A549 (cell line): ENCODE measurements around the gene HOXB3. TPM values are rescaled to one million over a fixed set of nuclear protein-coding genes. Genes with fewer than 3 reads are reported as not detected.

Experiments
- ATAC-seq, 2 experiments: fragments of 200-7000 bp in 1 of 2; fragments of >200 bp in 1 of 2; cut with Nextera tagmentation in 1 of 2; cut with Tn5 transposase in 1 of 2; 3 replicates each; pipeline versions ENCODE4 v1.8.0 to v1.9.1; 2018 to 2020; ENCODE audit warnings: mild to moderate bottlenecking in 1 of 2, moderate library complexity in 1 of 2
- CTCF ChIA-PET: fragments of 300-600 bp; sonication (Branson Sonifier 250); formaldehyde crosslinking; extraction: SDS; loops from one replicate; lab custom pipeline; 2021; ENCODE audit warnings: antibody characterized with exemption, inconsistent platforms; lab: Yijun Ruan, JAX
- POLR2A ChIA-PET: fragments of 350-600 bp; formaldehyde crosslinking; extraction: SDS; loops from one replicate; lab custom pipeline; 2021; ENCODE audit warnings: antibody characterized with exemption, inconsistent platforms; lab: Yijun Ruan, JAX
- DNase-seq, 2 experiments: peaks; one replicate each; pipeline versions ENCODE4 v3.0.0 to v3.0.0-alpha.2; 2011 to 2016; ENCODE audit warnings: low read depth in 1 of 2, low spot score in 1 of 2
- FAIRE-seq: peaks from 2 replicates; lab custom pipeline; 2011; peaks lifted over from hg19 to GRCh38; lab: Jason Lieb, UNC
- H3K27ac ChIP-seq, 2 experiments: fragments of >200 bp; sonication (Bioruptor Twin); formaldehyde crosslinking; 3 replicates each; pipeline ENCODE4 v1.5.1; 2016 to 2017
- H3K4me1 ChIP-seq: fragments of >200 bp; sonication (Bioruptor Twin); formaldehyde crosslinking; 3 replicates; pipeline ENCODE4 v1.6.1; 2016
- H3K4me2 ChIP-seq: fragments of >200 bp; sonication (Bioruptor Twin); formaldehyde crosslinking; 3 replicates; pipeline ENCODE4 v1.6.1; 2016
- H3K4me3 ChIP-seq: fragments of >200 bp; sonication (Bioruptor Twin); formaldehyde crosslinking; 3 replicates; pipeline ENCODE4 v1.5.1; 2016
- H3K9me3 ChIP-seq: fragments of >200 bp; sonication (Bioruptor Twin); formaldehyde crosslinking; 3 replicates; pipeline ENCODE4 v1.6.1; 2016
- CBX8 ChIP-seq: fragments of 200-600 bp; sonication (generic); IDR thresholded peaks from 2 replicates; pipeline ENCODE4 v1.6.1; 2016
- CHD4 ChIP-seq: fragments of 200-600 bp; sonication (generic); IDR thresholded peaks from 2 replicates; pipeline ENCODE4 v1.6.1; 2016; ENCODE audit warnings: antibody characterized with exemption, mild to moderate bottlenecking, borderline replicate concordance
- JUNB ChIP-seq: fragments of >200 bp; sonication (Bioruptor Twin); formaldehyde crosslinking; IDR thresholded peaks from 2 replicates; pipeline ENCODE4 v1.6.1; 2016
- KDM1A ChIP-seq: fragments of 200-600 bp; sonication (generic); IDR thresholded peaks from 2 replicates; pipeline ENCODE4 v1.6.1; 2016; ENCODE audit warnings: low read depth, mild to moderate bottlenecking
- KDM5A ChIP-seq: fragments of 200-600 bp; sonication (generic); IDR thresholded peaks from 2 replicates; pipeline ENCODE4 v1.6.1; 2016; ENCODE audit warnings: antibody characterized with exemption, mild to moderate bottlenecking
- MYC ChIP-seq: IDR thresholded peaks from 2 replicates; pipeline ENCODE4 v1.6.1; 2012; ENCODE audit warnings: mild to moderate bottlenecking, inconsistent platforms, low read length, improper control_type of control experiment, borderline replicate concordance
- NFE2L2 ChIP-seq: fragments of 150-350 bp; conservative IDR thresholded peaks from 2 replicates; pipeline ENCODE4 v1.6.1; 2014; ENCODE audit warnings: low read length
- NPAS2 ChIP-seq: fragments of 250-450 bp; sonication (Bioruptor Pico); IDR thresholded peaks from 2 replicates; pipeline ENCODE4 v1.8.0; 2022; ENCODE audit warnings: mild to moderate bottlenecking, moderate library complexity, borderline replicate concordance
- NR3C1 ChIP-seq: fragments of >200 bp; sonication (Bioruptor Twin); formaldehyde crosslinking; IDR thresholded peaks from 3 replicates; pipeline ENCODE4 v1.6.1; 2017
- PHF8 ChIP-seq: fragments of 200-600 bp; sonication (generic); IDR thresholded peaks from 2 replicates; pipeline ENCODE4 v1.6.1; 2016; ENCODE audit warnings: low read depth, mild to moderate bottlenecking, antibody characterized with exemption, moderate library complexity, borderline replicate concordance
- POLR2AphosphoS2 ChIP-seq: conservative IDR thresholded peaks from 2 replicates; pipeline ENCODE4 v1.6.1; 2012; ENCODE audit warnings: low read length, improper control_type of control experiment, inconsistent platforms
- RAD21 ChIP-seq, 2 experiments: fragments of >200 bp in 1 of 2; sonication (Bioruptor Twin) in 1 of 2; formaldehyde crosslinking in 1 of 2; IDR thresholded peaks in 1 of 2; conservative IDR thresholded peaks in 1 of 2; 2 replicates in 1 of 2; 3 replicates in 1 of 2; pipeline ENCODE4 v1.6.1; 2012 to 2018; ENCODE audit warnings: inconsistent platforms in 1 of 2
- RFX5 ChIP-seq: fragments of 450-650 bp; IDR thresholded peaks from 2 replicates; pipeline ENCODE4 v1.7.1; 2014; ENCODE audit warnings: antibody characterized with exemption, mild to moderate bottlenecking, moderate library complexity
- SMC3 ChIP-seq: fragments of >200 bp; sonication (Bioruptor Twin); formaldehyde crosslinking; IDR thresholded peaks from 3 replicates; pipeline ENCODE4 v1.6.1; 2018; ENCODE audit warnings: inconsistent platforms
- SREBF2 ChIP-seq: fragments of 450-650 bp; IDR thresholded peaks from 2 replicates; pipeline ENCODE4 v1.6.1; 2014; ENCODE audit warnings: mild to moderate bottlenecking, moderate library complexity
- TFCP2L1 ChIP-seq: fragments of 250-450 bp; sonication (Bioruptor Pico); IDR thresholded peaks from 2 replicates; pipeline ENCODE4 v1.5.0; 2021; ENCODE audit warnings: mild to moderate bottlenecking
- WGBS: methylation state at CpG from one replicate; pipeline ENCODE4 v1.1.6; 2017; ENCODE audit errors: missing lambda C conversion rate; 5-methylcytosine and 5-hydroxymethylcytosine counted together
- polyA plus RNA-seq, 4 experiments: library from polyadenylated mRNA; depleted of rRNA in 3 of 4; stranded (reverse); fragments of >200 nt; fragmentation: RNase III in 1 of 4; extraction: RNeasy Plus Mini Kit Qiagen cat#74134 plus additional on column Dnase treatment in 1 of 4; gene quantifications; 2 replicates in 3 of 4; 3 replicates in 1 of 4; pipeline ENCODE4 v1.2.3, GENCODE V29; 2011 to 2017
- TF ChIP-seq, protein P1 (sequence below): IDR thresholded peaks from 2 replicates; pipeline ENCODE4 v1.6.1; 2012; ENCODE audit warnings: low read depth, borderline replicate concordance
- TF ChIP-seq, protein P2 (sequence below): fragments of 150-350 bp; IDR thresholded peaks from 2 replicates; pipeline ENCODE4 v1.6.1; 2014; ENCODE audit warnings: low read depth, mild to moderate bottlenecking, low read length
- TF ChIP-seq, protein P3 (sequence below): IDR thresholded peaks from 2 replicates; pipeline ENCODE4 v1.6.1; 2012
- TF ChIP-seq, protein P4 (sequence below): IDR thresholded peaks from 2 replicates; pipeline ENCODE4 v1.6.1; 2012

HOXB3 gene
- polyA plus RNA-seq, 2 of the 4 experiments (the other 2 are of a cell fraction), result 8.6 to 17.0 TPM

DNA sequence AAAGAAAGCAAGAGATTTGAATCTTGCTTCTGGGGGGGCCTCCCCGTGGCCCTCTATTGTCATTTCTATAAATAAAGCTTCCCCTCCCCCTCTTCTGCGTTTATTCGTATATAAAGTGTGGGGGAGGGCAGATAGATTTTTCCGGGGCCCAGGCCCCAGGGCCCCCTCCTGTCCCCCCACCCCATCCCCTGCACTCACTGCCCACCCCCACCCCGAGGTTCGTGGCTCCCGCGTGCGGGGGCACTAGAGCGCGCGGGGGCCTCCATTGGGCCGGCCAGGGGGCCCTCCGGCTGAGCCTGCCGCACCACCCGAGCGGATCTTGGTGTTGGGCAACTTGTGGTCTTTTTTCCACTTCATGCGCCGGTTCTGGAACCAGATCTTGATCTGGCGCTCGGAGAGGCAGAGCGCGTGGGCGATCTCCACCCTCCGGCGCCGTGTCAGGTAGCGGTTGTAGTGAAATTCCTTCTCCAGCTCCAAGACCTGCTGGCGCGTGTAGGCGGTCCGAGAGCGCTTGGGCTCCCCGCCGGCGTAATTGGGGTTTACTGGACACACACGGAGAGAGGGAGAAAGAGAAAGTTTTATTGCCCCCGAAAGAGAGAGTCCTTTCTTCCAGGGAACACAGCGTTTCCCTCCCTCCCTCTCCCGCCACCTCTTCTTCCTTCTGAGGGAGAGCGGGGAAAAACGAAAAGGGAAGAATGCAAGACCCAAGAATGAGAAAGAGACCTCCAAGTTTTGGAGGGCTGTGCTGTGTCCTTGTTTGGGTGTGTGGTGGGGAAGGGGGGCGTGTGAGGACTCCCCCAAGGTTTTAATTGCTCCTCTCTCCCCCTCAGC, 13.3 kb downstream of the HOXB3 start (continued):
- TF ChIP-seq, protein P1, sequence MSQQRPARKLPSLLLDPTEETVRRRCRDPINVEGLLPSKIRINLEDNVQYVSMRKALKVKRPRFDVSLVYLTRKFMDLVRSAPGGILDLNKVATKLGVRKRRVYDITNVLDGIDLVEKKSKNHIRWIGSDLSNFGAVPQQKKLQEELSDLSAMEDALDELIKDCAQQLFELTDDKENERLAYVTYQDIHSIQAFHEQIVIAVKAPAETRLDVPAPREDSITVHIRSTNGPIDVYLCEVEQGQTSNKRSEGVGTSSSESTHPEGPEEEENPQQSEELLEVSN, result no peak
- no peak for TF ChIP-seq RAD21 (conservative IDR thresholded peaks at IDR 0.05 in 1 of 2, IDR thresholded peaks at IDR 0.05 in 1 of 2)

DNA sequence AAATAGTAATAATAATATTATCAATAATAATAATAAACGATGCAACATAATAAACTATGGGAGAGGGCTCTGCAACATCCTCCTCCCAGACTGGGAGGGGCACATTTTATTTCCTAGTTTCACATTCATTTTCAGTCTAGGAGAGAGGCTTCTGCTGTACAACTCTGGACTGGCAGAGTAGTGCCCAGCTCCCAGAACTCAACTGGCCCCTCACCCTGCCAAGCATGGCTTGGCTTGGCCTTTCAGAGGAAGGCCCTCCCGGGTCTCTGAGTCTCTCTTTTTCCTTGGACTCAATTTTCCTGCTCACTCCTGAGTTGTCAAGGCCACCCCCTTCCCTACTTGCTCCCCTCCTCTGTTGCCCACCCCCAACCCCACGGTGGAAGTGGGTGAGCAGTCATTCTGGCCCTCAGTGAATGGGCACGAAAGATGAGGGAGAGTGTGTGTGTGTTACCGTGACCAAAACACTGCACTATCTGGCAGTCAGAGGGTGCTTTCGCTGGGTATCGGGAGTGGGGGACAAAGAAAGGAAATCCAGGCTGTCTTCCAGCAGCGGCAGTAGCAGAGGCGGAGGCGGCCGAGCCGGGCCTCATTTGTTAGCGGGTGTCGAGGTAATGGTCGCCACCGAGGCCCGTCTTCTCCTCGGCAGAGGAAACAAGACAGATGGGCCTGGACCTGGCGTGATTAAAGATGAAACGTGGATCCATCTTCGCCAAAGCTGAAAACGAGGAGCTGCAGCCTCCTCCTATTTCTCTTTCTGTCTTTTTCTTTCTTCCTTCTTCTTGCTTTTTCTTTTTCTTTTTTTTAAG, 14.2 kb downstream of the HOXB3 start:
- H3K4me2 ChIP-seq, result no peak overlapping the region; the same call in 2 of the 3 replicates
- CTCF ChIA-PET, result interaction anchor here (1.0 to 1.3 kb wide), 4 partner anchors 9 to 240 kb away, joined by 3 to 4 read pairs (median 3); no protein-coding TSS in a partner anchor
- H3K4me1 ChIP-seq, result peaks cover 16% of the 10 kb centered on the region
- WGBS, result 92% methylated on average over 22 of the region's 22 CpGs
- H3K4me3 ChIP-seq, result no peak overlapping the region
- H3K9me3 ChIP-seq, result no peaks in the 10 kb centered on the region
- no peak overlapping the region for H3K27ac ChIP-seq
- TF ChIP-seq NR3C1, result no peak
- no peak for TF ChIP-seq SMC3
- no peak for TF ChIP-seq KDM1A
- no peak for TF ChIP-seq CHD4
- TF ChIP-seq TFCP2L1 (CRISPR knock-in tag), result no peak
- TF ChIP-seq JUNB, result no peak
- TF ChIP-seq NFE2L2, result no peak
- TF ChIP-seq MYC, result no peak
- TF ChIP-seq, protein P2, sequence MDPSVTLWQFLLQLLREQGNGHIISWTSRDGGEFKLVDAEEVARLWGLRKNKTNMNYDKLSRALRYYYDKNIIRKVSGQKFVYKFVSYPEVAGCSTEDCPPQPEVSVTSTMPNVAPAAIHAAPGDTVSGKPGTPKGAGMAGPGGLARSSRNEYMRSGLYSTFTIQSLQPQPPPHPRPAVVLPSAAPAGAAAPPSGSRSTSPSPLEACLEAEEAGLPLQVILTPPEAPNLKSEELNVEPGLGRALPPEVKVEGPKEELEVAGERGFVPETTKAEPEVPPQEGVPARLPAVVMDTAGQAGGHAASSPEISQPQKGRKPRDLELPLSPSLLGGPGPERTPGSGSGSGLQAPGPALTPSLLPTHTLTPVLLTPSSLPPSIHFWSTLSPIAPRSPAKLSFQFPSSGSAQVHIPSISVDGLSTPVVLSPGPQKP, result no peak
- no peak for TF ChIP-seq RFX5
- TF ChIP-seq SREBF2, result no peak
- ATAC-seq, result no peak
- POLR2A ChIA-PET, result no interaction called here
- DNase-seq, result no peak
- no peak for FAIRE-seq

DNA sequence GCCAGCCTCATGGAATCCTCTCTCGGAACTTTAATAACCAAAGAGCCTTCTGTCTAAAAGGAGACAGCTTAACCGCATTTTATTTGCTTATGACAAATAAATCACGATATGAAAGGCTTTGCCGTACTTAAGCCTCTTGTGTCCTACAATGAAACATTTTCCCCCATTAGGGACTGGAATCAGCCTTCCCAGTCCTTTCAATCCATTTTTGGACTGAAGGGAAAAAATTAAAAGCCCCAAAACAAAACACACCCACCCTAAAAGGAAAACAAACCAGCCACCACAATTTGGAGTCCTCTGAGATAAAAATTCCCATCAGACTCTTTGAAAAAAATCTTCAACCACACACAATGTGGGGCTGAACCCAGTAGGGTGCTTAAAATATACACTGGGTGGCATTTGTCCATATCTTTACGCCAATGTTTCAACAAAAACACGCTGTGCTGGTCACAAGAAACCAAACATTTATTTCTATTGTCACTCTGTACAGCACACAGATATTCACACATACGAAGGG, 14.9 kb downstream of the HOXB3 start:
- 43% methylated on average over 7 of the region's 7 CpGs for WGBS
- ATAC-seq, result no peak
- ChIA-PET POLR2A (no interaction called here), CTCF (interaction anchor here (1.0 to 1.3 kb wide), 2 partner anchors 240 to 315 kb away, joined by 3 to 4 read pairs; no protein-coding TSS in a partner anchor)
- Histone ChIP-seq H3K4me2 (peak overlapping the region; percentile 17; the same call in 1 of the 3 replicates), H3K27ac (no peak overlapping the region), H3K4me1 (peaks cover 16% of the 10 kb centered on the region), H3K4me3 (no peak overlapping the region), H3K9me3 (no peaks in the 10 kb centered on the region)
- TF ChIP-seq POLR2AphosphoS2 (no peak), NR3C1 (no peak), PHF8 (no peak), KDM5A (no peak), NPAS2 (no peak), CBX8 (no peak)
- TF ChIP-seq, protein P3, sequence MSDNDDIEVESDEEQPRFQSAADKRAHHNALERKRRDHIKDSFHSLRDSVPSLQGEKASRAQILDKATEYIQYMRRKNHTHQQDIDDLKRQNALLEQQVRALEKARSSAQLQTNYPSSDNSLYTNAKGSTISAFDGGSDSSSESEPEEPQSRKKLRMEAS, result no peak
- TF ChIP-seq, protein P4, sequence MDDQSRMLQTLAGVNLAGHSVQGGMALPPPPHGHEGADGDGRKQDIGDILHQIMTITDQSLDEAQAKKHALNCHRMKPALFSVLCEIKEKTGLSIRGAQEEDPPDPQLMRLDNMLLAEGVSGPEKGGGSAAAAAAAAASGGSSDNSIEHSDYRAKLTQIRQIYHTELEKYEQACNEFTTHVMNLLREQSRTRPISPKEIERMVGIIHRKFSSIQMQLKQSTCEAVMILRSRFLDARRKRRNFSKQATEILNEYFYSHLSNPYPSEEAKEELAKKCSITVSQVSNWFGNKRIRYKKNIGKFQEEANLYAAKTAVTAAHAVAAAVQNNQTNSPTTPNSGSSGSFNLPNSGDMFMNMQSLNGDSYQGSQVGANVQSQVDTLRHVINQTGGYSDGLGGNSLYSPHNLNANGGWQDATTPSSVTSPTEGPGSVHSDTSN, result no peak
- TF ChIP-seq, protein P2, result no peak
- TF ChIP-seq, all 56 proteins: peak for 0
- no peak for DNase-seq
- no peak for FAIRE-seq
